SIG-M5 treated with dmso at 0.1 percent for 504 hours (cell line): Measurements from ENCODE around the gene ZNF675.
"Not testable (repeated sequence)": the region's sequence is repeated elsewhere in the genome, so short reads cannot be mapped to it uniquely, and the experiment has no call there.

Source experiments
- DNase-seq: peaks from one replicate; lab custom pipeline; 2025; ENCODE audit not compliant: unreplicated experiment; lab: John Stamatoyannopoulos, UW

ZNF675 gene

DNA sequence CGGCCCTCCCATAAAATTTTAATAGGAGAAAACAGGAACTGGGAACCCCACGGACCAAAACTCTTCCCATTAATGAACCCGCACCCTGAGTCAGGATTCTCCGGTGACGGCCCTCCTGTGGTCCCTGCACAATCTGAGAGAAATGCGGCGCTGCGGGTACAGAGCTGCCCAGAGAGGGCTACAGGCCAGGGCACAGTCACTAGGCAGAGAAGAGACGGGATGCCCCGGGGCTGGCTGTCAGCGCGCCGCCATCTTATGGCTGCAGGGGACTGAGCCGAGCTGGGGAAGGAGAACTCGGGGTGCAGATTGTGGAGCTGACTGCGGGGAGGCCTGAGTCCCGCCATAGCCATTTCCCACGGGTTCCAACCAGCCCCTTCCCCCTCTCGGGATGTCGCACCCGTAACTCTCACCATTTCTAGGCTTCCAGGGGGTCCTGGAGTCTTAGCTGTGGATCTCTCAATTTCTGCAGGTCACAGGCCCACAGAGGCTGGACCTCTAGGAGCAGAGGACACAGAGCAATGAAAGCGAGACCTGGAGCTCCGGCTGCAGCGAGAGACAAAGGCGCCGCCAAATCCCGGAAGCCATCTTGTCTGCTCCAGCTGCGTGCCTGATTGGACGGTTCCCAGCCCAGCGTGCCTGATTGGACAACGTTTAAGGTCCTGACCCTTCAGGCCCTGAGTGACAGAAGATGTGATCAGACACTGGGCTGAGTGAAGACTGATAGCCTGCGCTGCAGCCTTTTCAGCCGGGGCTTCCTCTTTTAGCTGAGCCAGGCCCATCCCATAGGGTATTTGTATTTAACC, at the start of gene ZNF675:
Gene ZNF675, minus strand, starts transcription at position 592 of the 803 bp plus-strand sequence. Its CDS starts 179 bp downstream, at position 413.
- DNase-seq, result peak; percentile 84

DNA sequence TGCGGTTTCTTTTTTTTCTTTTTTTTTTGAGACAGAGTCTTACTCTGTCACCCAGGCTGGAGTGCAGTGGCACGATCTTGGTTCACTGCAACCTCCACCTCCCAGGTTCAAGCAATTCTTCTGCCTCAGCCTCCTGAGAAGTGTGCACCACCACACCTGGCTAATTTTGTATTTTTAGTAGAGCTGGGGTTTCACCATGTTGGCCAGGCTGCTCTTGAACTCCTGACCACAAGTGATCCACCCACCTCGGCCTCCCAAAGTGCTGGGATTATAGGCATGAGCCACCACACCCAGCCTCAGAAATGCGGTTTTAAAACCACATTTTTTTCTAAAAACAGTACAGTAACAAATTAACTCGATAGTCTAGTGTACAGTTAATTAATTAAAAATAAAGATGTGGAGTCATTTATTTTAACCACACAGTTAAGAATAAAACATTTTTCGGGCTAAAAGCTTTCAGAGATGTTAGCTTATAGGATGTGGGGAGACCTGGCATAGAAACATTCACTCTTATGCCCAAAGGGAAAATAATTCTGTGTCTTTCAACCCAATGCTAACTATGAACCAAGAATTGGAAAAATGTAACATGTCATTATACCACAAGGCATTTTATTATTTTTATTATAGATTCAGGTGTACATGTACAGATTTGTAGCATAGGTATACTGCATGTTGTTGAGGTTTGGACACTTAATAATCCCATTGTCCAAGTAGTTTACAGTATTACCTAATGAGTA, 43.9 kb upstream of the ZNF675 start:
- not testable (repeated sequence) for DNase-seq

DNA sequence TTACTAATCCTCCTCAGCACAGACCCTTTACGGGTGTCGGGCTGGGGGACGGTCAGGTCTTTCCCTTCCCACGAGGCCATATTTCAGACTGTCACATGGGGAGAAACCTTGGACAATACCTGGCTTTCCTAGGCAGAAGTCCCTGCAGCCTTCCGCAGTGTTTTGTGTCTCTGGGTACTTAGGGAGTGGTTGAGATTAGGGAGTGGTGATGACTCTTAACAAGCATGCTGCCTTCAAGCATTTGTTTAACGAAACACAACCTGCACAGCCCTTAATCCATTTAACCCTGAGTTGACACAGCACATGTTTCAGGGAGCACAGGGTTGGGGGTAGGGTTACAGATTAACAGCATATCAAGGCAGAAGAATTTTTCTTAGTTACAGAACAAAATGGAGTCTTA, 37.1 kb upstream of the ZNF675 start:
- DNase-seq, result not testable (repeated sequence)

DNA sequence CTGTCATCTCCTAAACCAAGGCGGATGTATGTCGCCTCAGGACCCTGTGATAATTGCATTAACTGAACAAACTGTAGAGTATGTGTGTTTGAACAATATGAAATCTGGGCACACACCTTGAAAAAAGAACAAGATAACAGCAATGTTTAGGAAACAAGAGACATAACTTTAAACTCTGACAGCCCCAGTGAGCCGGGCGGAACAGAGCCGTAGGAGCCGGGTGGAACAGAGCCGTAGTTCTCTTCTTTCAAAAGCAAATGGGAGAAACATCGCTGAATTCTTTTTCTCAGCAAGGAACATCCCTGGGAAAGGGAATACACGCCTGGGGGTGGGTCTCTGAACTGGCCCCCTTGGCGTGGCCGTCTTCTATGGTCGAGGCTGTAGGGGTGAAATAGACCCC, 31.8 kb upstream of the ZNF675 start:
- DNase-seq, result no peak

DNA sequence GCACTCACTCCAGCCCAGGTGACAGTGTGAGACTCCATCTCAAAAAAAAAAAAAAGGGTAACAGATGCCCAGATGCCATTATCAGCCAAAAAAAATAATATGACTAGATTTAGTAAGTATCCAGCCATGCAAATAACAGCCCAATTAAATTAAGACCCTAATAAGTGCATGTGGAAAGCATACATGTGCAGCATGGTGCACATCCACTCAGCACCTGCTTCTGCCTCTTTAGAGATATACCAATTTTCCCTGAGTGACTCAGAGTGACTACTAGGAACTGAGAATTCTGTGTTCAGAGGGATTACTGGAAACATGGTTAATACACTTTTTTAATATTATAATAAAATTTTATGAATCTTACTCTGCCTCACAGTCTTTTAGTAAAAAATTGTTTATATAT, 29.8 kb upstream of the ZNF675 start:
- DNase-seq, result no peak

DNA sequence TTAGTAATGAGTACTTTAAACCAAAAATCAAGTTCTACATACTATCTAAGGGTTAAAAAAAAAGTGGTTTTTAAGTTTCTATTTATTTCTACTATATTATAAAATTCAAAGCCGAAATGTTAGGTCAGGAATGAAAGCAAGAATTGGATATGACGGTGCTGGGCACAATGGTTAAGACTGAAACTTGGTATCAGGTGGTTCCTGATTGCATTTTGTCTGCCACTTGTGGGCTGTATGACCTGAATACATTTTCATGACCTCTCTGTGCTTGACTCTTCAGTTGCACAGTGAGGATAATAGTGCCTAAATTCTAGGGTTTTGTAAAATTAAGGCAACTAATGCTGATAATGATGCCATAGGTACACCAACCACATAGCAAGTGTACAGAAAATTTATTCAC, 22.3 kb upstream of the ZNF675 start:
- no peak for DNase-seq

DNA sequence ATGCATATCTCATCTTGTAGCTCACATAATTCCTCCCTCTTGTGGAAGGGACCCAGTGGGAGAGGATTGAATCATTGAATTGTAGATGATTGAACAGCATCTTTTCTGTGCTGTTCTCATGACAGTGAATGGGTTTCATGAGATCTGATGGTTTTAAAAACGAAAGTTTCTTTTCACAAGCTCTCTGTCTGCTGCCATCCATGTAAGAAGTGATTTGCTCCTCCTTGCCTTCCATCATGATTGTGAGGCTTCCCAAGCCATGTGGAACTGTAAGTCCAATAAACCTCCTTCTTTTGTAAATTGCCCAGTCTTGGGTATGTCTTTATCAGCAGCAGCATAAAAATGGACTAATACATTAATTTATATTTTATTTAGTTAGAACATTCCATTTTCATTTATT, 19.6 kb upstream of the ZNF675 start:
- no peak for DNase-seq

DNA sequence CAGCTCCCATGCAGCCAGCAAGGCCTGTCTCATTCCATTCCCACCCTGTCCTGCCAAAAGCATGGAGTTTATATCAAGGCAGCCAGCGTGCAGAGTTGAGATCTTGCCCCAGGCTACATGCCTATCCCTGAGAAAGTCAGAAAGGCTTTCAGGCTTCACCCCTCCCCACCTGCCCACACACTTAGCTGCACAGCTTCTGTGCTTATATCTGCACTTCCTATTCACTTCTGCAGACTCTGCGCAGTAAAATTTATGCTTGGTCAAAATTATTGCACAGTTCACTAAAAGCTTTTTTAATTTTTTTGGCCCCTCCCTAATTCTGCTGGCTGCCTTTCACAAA, 12.5 kb upstream of the ZNF675 start:
- DNase-seq, result no peak

DNA sequence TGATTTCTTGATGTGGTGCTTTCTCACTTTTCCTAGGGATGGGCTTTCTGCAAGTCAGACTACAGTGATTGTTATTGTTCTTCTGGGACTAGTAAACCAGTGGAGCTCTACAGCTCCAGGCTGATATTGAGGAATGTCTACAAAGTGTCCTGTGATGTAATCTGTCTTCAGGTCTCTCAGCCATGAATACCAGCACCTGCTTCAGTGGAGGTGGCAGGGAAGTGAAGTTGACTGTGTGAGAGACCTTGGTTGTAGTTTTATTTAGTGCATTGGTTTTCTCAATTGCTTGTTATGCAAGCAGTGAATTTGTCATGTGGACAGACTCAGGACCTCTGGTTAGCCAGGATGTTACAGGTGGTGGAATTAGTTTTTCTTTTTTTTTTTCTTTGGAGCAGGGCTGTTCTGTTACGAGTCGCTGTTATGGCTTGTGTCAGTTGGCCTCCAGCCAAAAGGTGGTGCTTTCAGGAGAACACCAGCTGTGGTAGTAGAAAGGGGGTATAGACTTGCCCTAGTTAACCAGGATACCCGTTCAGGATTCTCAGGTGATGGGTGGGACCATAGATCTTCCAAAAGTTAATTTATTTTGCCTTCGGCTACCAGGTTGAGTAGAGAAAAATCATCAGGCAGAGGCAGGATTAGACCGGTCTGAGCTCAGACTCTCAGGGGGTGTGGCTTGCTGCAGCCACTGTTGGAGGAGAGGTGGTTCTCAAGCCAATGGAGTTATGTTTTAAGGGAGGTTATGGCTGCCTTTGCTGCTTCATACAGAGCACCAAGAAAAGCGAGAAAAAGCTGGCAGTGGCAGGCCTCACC, 11.9 kb upstream of the ZNF675 start:
- no peak for DNase-seq

DNA sequence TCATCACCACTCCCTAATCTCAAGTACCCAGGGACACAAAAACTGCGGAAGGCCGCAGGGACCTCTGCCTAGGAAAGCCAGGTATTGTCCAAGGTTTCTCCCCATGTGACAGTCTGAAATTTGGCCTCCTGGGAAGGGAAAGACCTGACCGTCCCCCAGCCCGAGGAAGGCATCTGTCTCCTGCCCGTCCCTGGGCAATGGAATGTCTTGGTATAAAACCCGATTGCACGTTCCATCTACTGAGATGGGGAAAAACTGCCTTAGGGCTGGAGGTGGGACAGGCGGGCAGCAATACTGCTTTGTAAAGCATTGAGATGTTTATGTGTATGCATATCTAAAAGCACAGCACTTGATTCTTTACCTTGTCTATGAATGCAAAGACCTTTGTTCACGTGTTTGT, 5.9 kb upstream of the ZNF675 start:
- DNase-seq, result not testable (repeated sequence)

DNA sequence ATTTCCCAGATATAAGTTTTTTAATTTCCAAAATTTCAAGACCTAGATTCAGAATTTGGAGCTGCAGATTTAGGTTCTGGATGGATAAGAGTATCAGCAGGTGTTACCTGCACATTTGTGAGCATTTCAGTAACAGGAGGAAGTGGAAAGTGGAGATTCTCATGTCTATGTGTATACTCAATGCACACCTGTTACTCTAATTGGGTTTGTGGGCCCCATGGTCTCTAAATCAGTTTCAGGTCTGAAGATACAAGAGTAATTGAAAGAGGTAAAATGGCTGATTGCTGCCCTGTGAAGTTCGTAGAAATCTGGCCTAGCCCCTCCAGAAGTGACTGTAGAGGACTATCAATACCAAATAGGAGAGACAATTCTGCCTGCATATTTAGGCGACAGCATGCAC, 13.9 kb downstream of the ZNF675 start:
- DNase-seq, result no peak

DNA sequence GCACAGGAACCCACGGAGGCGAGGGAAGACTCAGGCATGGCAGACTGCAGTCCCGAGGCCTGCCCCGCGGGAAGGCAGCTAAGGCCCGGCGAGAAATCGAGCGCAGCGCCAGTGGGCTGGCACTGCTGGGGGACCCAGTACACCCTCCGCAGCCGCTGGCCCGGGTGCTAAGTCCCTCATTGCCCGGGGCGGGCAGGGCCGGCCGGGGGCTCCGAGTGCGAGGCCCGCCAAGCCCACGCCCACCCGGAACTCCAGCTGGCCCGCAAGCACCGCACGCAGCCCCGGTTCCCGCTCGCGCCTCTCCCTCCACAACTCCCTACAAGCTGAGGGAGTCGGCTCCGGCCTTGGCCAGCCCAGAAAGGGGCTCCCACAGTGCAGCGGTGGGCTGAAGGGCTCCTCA, 18.4 kb downstream of the ZNF675 start:
- DNase-seq, result not testable (repeated sequence)

DNA sequence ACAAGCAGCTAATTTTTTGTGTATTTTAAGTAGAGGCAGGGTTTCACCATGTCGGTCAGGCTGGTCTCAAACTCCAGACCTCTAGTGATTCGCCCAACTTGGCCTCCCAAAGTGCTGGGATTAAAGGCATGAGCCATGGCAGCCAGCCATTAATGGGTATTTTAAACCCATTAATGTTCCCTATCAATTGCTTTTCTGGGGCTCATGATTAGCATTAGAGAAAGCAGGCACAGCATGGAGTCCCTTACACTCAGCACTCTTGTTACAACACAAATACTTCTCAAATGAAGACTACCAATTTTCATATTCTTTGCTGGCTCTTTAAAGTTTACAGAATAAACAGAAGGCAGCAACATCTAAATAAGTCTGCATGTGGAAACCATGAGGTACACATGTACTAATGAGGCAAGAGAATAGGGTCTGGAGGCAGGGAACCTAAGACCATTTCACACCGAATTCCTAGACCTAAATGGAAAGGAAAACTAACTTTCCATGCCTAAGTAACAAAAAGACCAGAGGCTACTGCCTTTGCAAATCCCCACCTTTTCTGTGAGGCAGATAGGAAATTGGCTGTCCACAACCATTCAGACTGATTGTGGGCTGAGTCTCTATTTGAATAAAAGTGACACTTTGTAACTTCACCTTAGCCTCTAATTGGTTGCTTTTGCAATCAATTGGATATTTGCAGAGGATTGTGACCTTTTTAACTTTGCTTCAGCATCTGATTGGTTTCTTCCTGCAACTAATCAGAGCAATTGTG, 21.2 kb downstream of the ZNF675 start:
- DNase-seq, result no peak

DNA sequence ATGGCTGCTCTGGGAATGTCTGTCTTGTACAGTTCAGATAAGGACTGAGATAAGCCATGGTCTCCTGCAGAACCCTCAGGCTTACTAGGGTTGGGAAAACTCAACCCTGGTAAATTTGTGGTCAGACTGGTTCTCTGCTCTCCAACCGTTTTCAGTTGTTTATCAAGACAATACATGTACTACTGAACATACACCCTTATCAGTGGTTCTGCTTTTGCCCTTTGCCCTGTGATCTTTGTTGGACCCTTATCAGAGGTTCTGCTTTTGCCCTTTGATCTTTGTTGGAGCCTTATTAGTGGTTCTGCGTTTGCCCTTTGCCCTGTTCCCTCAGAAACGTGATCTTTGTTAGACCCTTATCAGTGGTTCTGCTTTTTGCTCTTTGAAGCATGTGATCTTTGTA, 37.2 kb downstream of the ZNF675 start:
- not testable (repeated sequence) for DNase-seq
